Gastrocnemius medialis (tissue), 4 donors: ENCODE results near the gene CNTN2. TPM values are rescaled to one million over a fixed set of nuclear protein-coding genes. Genes with fewer than 3 reads are reported as not detected.

ENCODE experiments used
- ATAC-seq, 2 donors: fragments of 150-250 bp; one replicate each; pipeline ENCODE4 v1.9.1; 2016
- DNase-seq, 2 donors: peaks; one replicate each; pipeline ENCODE4 v3.0.0-alpha.2; 2019
- H3K27ac ChIP-seq, 4 donors: fragments of 200-600 bp; sonication (generic); 1 replicate in 1 of 4; 2 replicates in 3 of 4; pipeline ENCODE4 v1.5.1; 2016 to 2018; ENCODE audit warnings: mild to moderate bottlenecking in 2 of 4, moderate library complexity in 1 of 4
- H3K27me3 ChIP-seq, 3 donors: fragments of 200-600 bp; sonication (generic) in 2 of 3; 1 replicate in 1 of 3; 2 replicates in 2 of 3; pipeline versions ENCODE4 v1.5.1 to v1.6.0; 2016 to 2019; ENCODE audit warnings: mild to moderate bottlenecking in 1 of 3, moderate library complexity in 1 of 3
- H3K36me3 ChIP-seq, 2 donors: fragments of 200-600 bp; sonication (generic) in 1 of 2; one replicate each; pipeline ENCODE4 v1.5.1; 2017 to 2018
- H3K4me1 ChIP-seq, 2 donors: fragments of 200-600 bp; sonication (generic) in 1 of 2; one replicate each; pipeline ENCODE4 v1.5.1; 2016 to 2017; ENCODE audit warnings: mild to moderate bottlenecking in 2 of 2
- H3K4me3 ChIP-seq, 4 donors: fragments of 200-600 bp; sonication (generic) in 3 of 4; 1 replicate in 1 of 4; 2 replicates in 3 of 4; pipeline ENCODE4 v1.5.1; 2016 to 2019; ENCODE audit warnings: mild to moderate bottlenecking in 2 of 4
- H3K9me3 ChIP-seq, 3 donors: fragments of 200-600 bp; sonication (generic) in 2 of 3; 1 replicate in 1 of 3; 2 replicates in 2 of 3; pipeline ENCODE4 v1.5.1; 2016 to 2019
- POLR2A ChIP-seq, 2 donors: fragments of 450-650 bp; IDR thresholded peaks; one replicate each; pipeline ENCODE4 v1.6.1; 2017; ENCODE audit warnings: antibody characterized with exemption in 2 of 2, mild to moderate bottlenecking in 2 of 2, moderate library complexity in 2 of 2
- in situ Hi-C, 4 donors: fragments of 200-750 bp; cut with MboI; loops; one replicate each; pipeline versions ENCODE4 v1.15.0 to v1.8.0; 2017; ENCODE audit warnings: low sequenced_read_pairs in 4 of 4
- intact Hi-C: fragments of 100-400 bp; cut with DNase I; formaldehyde crosslinking; loops from one replicate; pipeline ENCODE4 v1.15.1; 2023; ENCODE audit warnings: low total_unique reads
- total RNA-seq, 4 donors: library from RNA; depleted of rRNA; stranded (reverse); fragments of >200 nt; gene quantifications; one replicate each; pipeline versions ENCODE4 v1.1.0 to v1.2.3, GENCODE V29; 2016
- TF ChIP-seq, protein P1 (sequence below), 5 experiments: fragments of 450-650 bp in 3 of 5; fragments of 200-600 bp in 2 of 5; sonication (generic) in 2 of 5; IDR thresholded peaks in 4 of 5; conservative IDR thresholded peaks in 1 of 5; 1 replicate in 4 of 5; 2 replicates in 1 of 5; pipeline ENCODE4 v1.5.1; 2016 to 2019; ENCODE audit warnings: antibody characterized with exemption in 5 of 5, mild to moderate bottlenecking in 3 of 5, moderate library complexity in 3 of 5

CNTN2 gene
- total RNA-seq, 4 donors from 2014 or later, result not detected

DNA sequence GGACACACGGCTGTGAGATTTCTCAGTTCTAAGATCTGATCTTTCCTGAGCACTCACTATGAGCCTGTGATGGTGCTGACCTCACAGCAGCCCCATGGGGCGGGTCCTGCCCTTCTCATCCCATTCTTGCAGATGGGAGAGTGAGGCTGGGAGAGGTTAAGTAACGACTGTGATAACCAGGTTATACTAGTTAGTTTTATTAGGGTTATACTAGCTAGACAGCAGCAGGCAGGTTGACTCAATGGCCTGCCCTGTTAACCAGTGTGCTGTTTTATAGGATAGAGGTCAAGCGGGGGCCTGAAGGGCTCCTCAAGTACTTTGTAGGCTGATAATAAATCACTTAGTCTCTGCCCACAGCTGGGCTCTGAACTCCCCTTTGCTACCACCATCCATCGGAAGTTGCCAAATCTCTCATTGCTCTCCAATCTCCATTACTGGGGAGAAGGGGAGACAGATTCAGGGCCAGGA, 4.8 kb downstream of the CNTN2 start:
- H3K27ac ChIP-seq, result no peak overlapping the region
- intact Hi-C loops (no loop called here), in situ Hi-C loops (no loop called here)
- H3K27me3 ChIP-seq, result peaks cover 30 to 51% (median 33%) of the 10 kb centered on the region in 3 donors
- no peaks in the 10 kb centered on the region for H3K9me3 ChIP-seq
- H3K36me3 ChIP-seq, result no peaks in the 10 kb centered on the region
- TF ChIP-seq, protein P1, sequence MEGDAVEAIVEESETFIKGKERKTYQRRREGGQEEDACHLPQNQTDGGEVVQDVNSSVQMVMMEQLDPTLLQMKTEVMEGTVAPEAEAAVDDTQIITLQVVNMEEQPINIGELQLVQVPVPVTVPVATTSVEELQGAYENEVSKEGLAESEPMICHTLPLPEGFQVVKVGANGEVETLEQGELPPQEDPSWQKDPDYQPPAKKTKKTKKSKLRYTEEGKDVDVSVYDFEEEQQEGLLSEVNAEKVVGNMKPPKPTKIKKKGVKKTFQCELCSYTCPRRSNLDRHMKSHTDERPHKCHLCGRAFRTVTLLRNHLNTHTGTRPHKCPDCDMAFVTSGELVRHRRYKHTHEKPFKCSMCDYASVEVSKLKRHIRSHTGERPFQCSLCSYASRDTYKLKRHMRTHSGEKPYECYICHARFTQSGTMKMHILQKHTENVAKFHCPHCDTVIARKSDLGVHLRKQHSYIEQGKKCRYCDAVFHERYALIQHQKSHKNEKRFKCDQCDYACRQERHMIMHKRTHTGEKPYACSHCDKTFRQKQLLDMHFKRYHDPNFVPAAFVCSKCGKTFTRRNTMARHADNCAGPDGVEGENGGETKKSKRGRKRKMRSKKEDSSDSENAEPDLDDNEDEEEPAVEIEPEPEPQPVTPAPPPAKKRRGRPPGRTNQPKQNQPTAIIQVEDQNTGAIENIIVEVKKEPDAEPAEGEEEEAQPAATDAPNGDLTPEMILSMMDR (IDR thresholded peaks at IDR 0.05 in 4 of 5, conservative IDR thresholded peaks at IDR 0.05 in 1 of 5), result no peak
- no peak for TF ChIP-seq POLR2A (IDR thresholded peaks at IDR 0.05)
- H3K4me3 ChIP-seq, result no peak overlapping the region
- DNase-seq, result no peak
- ATAC-seq, result no peak
- H3K4me1 ChIP-seq, result no peaks in the 10 kb centered on the region

- DNase-seq, result no peak
- intact Hi-C loops, result no loop called here
- Histone ChIP-seq H3K4me1 (no peaks in the 10 kb centered on the region), H3K27me3 (peaks cover 26 to 45% (median 28%) of the 10 kb centered on the region in 3 donors), H3K27ac (no peak overlapping the region), H3K4me3 (no peak overlapping the region), H3K36me3 (no peaks in the 10 kb centered on the region), H3K9me3 (no peaks in the 10 kb centered on the region)
- ATAC-seq, result no peak
- in situ Hi-C loops, result no loop called here
- TF ChIP-seq, protein P1 (IDR thresholded peaks at IDR 0.05 in 4 of 5, conservative IDR thresholded peaks at IDR 0.05 in 1 of 5), result no peak
- no peak for TF ChIP-seq POLR2A (IDR thresholded peaks at IDR 0.05)
Observed at GRCh38 chr1:205048382-205048781, 5.4 kb downstream of the CNTN2 start.

DNA sequence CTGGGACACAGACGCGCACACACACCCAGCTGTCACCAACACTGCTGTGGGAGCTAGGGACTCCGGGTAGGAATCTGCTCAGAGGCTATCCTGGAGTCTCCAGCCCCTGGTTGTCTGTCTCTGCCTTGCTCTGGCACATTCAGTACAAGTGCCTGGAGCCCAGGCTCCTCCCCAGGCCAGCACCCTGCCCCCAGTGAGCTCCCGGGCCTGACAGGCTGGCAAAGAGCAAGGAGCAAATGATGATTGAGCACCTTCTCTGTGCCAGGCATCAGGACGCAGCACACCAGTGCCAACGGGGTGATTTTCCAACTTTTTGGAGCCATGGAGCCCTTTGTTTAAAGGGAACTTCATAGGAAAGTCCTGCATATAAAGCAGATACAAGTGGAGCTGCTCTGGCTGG, 6.5 kb downstream of the CNTN2 start:
- in situ Hi-C loops (no loop called here), intact Hi-C loops (no loop called here)
- Histone ChIP-seq H3K4me3 (no peak overlapping the region), H3K27ac (no peak overlapping the region), H3K36me3 (no peaks in the 10 kb centered on the region), H3K27me3 (peaks cover 15 to 34% (median 18%) of the 10 kb centered on the region in 3 donors), H3K4me1 (no peaks in the 10 kb centered on the region), H3K9me3 (no peaks in the 10 kb centered on the region)
- no peak for ATAC-seq
- TF ChIP-seq, protein P1 (IDR thresholded peaks at IDR 0.05 in 4 of 5, conservative IDR thresholded peaks at IDR 0.05 in 1 of 5), result no peak
- TF ChIP-seq POLR2A (IDR thresholded peaks at IDR 0.05), result no peak
- no peak for DNase-seq

DNA sequence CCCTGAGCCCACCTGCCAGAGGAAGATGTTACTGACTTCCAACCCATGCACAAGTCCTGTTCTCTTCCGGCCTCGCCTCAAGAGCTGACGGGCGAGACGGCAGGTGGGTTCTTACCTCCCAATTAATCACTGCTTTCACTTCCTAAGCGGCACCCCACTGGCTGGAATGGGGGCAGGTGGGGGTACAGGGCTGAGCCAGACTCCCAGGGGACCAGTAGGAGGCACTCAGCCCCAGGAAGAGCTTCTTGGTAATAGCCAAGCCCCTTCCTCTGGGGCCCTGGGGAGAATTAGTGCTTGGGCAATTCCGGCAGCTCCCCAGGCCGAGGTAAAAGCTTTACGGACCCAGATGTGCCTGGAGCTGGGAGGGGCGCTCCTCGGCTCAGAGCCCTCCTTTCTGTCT, 9.7 kb downstream of the CNTN2 start:
- intact Hi-C loops, result no loop called here
- in situ Hi-C loops, result no loop called here
- no peak for DNase-seq
- TF ChIP-seq POLR2A (IDR thresholded peaks at IDR 0.05), result no peak
- TF ChIP-seq, protein P1 (IDR thresholded peaks at IDR 0.05 in 4 of 5, conservative IDR thresholded peaks at IDR 0.05 in 1 of 5), result no peak
- peaks cover 0 to 8% (median under 1%) of the 10 kb centered on the region in 3 donors for H3K27me3 ChIP-seq
- no peaks in the 10 kb centered on the region for H3K36me3 ChIP-seq
- H3K9me3 ChIP-seq, result no peaks in the 10 kb centered on the region
- H3K4me1 ChIP-seq, result no peaks in the 10 kb centered on the region
- ATAC-seq, result no peak
- H3K4me3 ChIP-seq, result no peak overlapping the region
- H3K27ac ChIP-seq, result no peak overlapping the region

DNA sequence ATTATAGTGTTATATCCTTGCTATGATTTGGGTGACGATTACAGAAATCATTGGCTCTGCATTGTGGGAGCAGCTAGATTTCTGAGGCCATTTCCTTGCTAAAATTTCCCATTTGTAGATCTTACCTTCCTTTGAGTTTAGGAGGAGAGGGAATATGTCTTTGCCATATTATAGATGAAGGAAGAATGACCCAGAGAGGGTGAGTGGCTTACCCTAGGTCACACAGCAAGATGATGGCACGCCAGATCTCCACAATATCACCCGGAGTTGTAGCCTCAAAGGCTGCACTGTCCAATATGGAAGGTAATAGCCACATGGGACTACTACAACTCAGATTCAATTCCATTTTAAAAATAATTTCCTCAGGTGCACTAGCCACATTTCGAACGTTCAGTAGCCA, 10.3 kb downstream of the CNTN2 start:
- TF ChIP-seq POLR2A (IDR thresholded peaks at IDR 0.05), result no peak
- TF ChIP-seq, protein P1 (IDR thresholded peaks at IDR 0.05 in 4 of 5, conservative IDR thresholded peaks at IDR 0.05 in 1 of 5), result no peak
- Histone ChIP-seq H3K27ac (no peak overlapping the region), H3K9me3 (no peaks in the 10 kb centered on the region), H3K4me1 (no peaks in the 10 kb centered on the region), H3K36me3 (no peaks in the 10 kb centered on the region), H3K4me3 (no peak overlapping the region), H3K27me3 (peaks cover 0 to 5% (median 0%) of the 10 kb centered on the region in 3 donors)
- DNase-seq, result no peak
- in situ Hi-C loops (no loop called here), intact Hi-C loops (no loop called here)
- ATAC-seq, result no peak
